HAP-1 (cell line): ENCODE measurements around the gene SYDE1.
A peak's percentile ranks its signal among the peaks of the same experiment; 100 is the strongest.

ENCODE experiments used
- DNase-seq, 2 experiments: peaks; one replicate each; pipeline ENCODE4 v3.0.0-alpha.2; 2016 to 2020; ENCODE audit warnings: low spot score in 2 of 2
- H3K27me3 ChIP-seq: fragments of 250-450 bp; sonication (Bioruptor Pico); 2 replicates; pipeline ENCODE4 v1.5.1; 2020; ENCODE audit warnings: low read depth, mild to moderate bottlenecking, moderate library complexity
- H3K36me3 ChIP-seq: fragments of 250-450 bp; sonication (Bioruptor Pico); replicated peaks from 2 replicates; pipeline ENCODE4 v1.5.1; 2020; ENCODE audit warnings: mild to moderate bottlenecking
- H3K4me1 ChIP-seq: fragments of 250-450 bp; sonication (Bioruptor Pico); 2 replicates; pipeline ENCODE4 v1.5.1; 2020; ENCODE audit warnings: mild to moderate bottlenecking
- H3K4me3 ChIP-seq: fragments of 250-450 bp; sonication (Bioruptor Pico); 2 replicates; pipeline ENCODE4 v1.5.1; 2020; ENCODE audit warnings: mild to moderate bottlenecking, moderate library complexity
- H3K9me3 ChIP-seq: fragments of 250-450 bp; sonication (Bioruptor Pico); 2 replicates; pipeline ENCODE4 v1.5.1; 2020; ENCODE audit warnings: mild to moderate bottlenecking, moderate library complexity
- in situ Hi-C: fragments of 300-500 bp; cut with MboI; formaldehyde crosslinking; loops from 3 replicates; pipeline ENCODE4 v1.14.3; 2020; ENCODE audit warnings: low sequenced_read_pairs, inconsistent platforms, mixed read lengths

SYDE1 gene

GRCh38 chr19:15124572-15125231 is 17.5 kb downstream of the SYDE1 start:
- Histone ChIP-seq H3K4me1 (peaks cover 13% of the 10 kb centered on the region), H3K4me3 (peak overlapping the region; percentile 69), H3K27me3 (no peaks in the 10 kb centered on the region), H3K9me3 (no peaks in the 10 kb centered on the region), H3K36me3 (peaks cover 20% of the 10 kb centered on the region)
- in situ Hi-C loops, result no loop called here
- no peak for DNase-seq

- H3K27me3 ChIP-seq, result no peaks in the 10 kb centered on the region
- in situ Hi-C loops, result no loop called here
- H3K36me3 ChIP-seq, result peaks cover 13% of the 10 kb centered on the region
- peak; percentile 98 to 100 for DNase-seq
- no peaks in the 10 kb centered on the region for H3K9me3 ChIP-seq
- H3K4me3 ChIP-seq, result peak overlapping the region; percentile 69
- peaks cover 13% of the 10 kb centered on the region for H3K4me1 ChIP-seq
Measured at GRCh38 chr19:15125232-15126067, 18.2 kb downstream of the SYDE1 start.

GRCh38 chr19:15126131-15126910 is 19.1 kb downstream of the SYDE1 start:
- in situ Hi-C loops, result no loop called here
- H3K36me3 ChIP-seq, result peaks cover 6% of the 10 kb centered on the region
- DNase-seq, result no peak
- no peaks in the 10 kb centered on the region for H3K27me3 ChIP-seq
- peaks cover 13% of the 10 kb centered on the region for H3K4me1 ChIP-seq
- H3K9me3 ChIP-seq, result no peaks in the 10 kb centered on the region
- peak overlapping the region; percentile 69 for H3K4me3 ChIP-seq

- Histone ChIP-seq H3K27me3 (no peaks in the 10 kb centered on the region), H3K9me3 (no peaks in the 10 kb centered on the region), H3K4me3 (no peak overlapping the region), H3K4me1 (peaks cover 13% of the 10 kb centered on the region), H3K36me3 (no peaks in the 10 kb centered on the region)
- in situ Hi-C loops, result no loop called here
- no peak for DNase-seq
Measured at GRCh38 chr19:15128162-15128770, 21.1 kb downstream of the SYDE1 start.

- H3K36me3 ChIP-seq, result no peaks in the 10 kb centered on the region
- H3K4me1 ChIP-seq, result peaks cover 7% of the 10 kb centered on the region
- no peaks in the 10 kb centered on the region for H3K9me3 ChIP-seq
- in situ Hi-C loops, result no loop called here
- H3K4me3 ChIP-seq, result no peak overlapping the region
- no peaks in the 10 kb centered on the region for H3K27me3 ChIP-seq
- DNase-seq, result no peak
Measured at GRCh38 chr19:15129856-15130585, 22.8 kb downstream of the SYDE1 start.

- in situ Hi-C loops, result no loop called here
- Histone ChIP-seq H3K36me3 (no peaks in the 10 kb centered on the region), H3K27me3 (no peaks in the 10 kb centered on the region), H3K9me3 (peaks cover 2% of the 10 kb centered on the region; the same call in 1 of the 2 replicates), H3K4me3 (no peak overlapping the region), H3K4me1 (no peaks in the 10 kb centered on the region)
- no peak for DNase-seq
Measured at GRCh38 chr19:15136234-15136954, 29.2 kb downstream of the SYDE1 start.

- in situ Hi-C loops, result no loop called here
Measured at GRCh38 chr19:15137777-15138176, 30.6 kb downstream of the SYDE1 start.

GRCh38 chr19:15138427-15138826 is 31.2 kb downstream of the SYDE1 start:
- Histone ChIP-seq H3K4me3 (no peak overlapping the region), H3K9me3 (peaks cover 2% of the 10 kb centered on the region; the same call in 1 of the 2 replicates)
- in situ Hi-C loops, result no loop called here

More at GRCh38 chr19:15137777-15138176, 30.6 kb downstream of the SYDE1 start:
- H3K9me3 ChIP-seq, result peaks cover 2% of the 10 kb centered on the region; the same call in 1 of the 2 replicates
- no peaks in the 10 kb centered on the region for H3K4me1 ChIP-seq
- no peaks in the 10 kb centered on the region for H3K36me3 ChIP-seq
- H3K27me3 ChIP-seq, result no peaks in the 10 kb centered on the region
- DNase-seq, result no peak
- no peak overlapping the region for H3K4me3 ChIP-seq

GRCh38 chr19:15141143-15141542 is 33.9 kb downstream of the SYDE1 start:
- in situ Hi-C loops, result no loop called here
- no peak for DNase-seq
- no peaks in the 10 kb centered on the region for H3K4me1 ChIP-seq
- no peaks in the 10 kb centered on the region for H3K27me3 ChIP-seq
- no peaks in the 10 kb centered on the region for H3K36me3 ChIP-seq
- peaks cover 2% of the 10 kb centered on the region; the same call in 1 of the 2 replicates for H3K9me3 ChIP-seq
- no peak overlapping the region for H3K4me3 ChIP-seq

More at GRCh38 chr19:15138427-15138826, 31.2 kb downstream of the SYDE1 start:
- Histone ChIP-seq H3K4me1 (no peaks in the 10 kb centered on the region), H3K27me3 (no peaks in the 10 kb centered on the region), H3K36me3 (no peaks in the 10 kb centered on the region)
- DNase-seq, result no peak

- Histone ChIP-seq H3K36me3 (no peaks in the 10 kb centered on the region), H3K27me3 (no peaks in the 10 kb centered on the region), H3K4me1 (no peaks in the 10 kb centered on the region), H3K4me3 (no peak overlapping the region), H3K9me3 (peaks cover 2% of the 10 kb centered on the region; the same call in 1 of the 2 replicates)
- in situ Hi-C loops, result no loop called here
- no peak for DNase-seq
Measured at GRCh38 chr19:15142313-15142712, 35.1 kb downstream of the SYDE1 start.

- Histone ChIP-seq H3K27me3 (0 out of 2 replicates have a peak, but pooled peaks cover 3% of the 10 kb centered on the region), H3K36me3 (no peaks in the 10 kb centered on the region), H3K9me3 (peaks cover 2% of the 10 kb centered on the region; the same call in 1 of the 2 replicates), H3K4me3 (no peak overlapping the region), H3K4me1 (no peaks in the 10 kb centered on the region)
- in situ Hi-C loops, result no loop called here
- no peak for DNase-seq
Measured at GRCh38 chr19:15144046-15144646, 36.9 kb downstream of the SYDE1 start.

- Histone ChIP-seq H3K27me3 (0 out of 2 replicates have a peak, but pooled peaks cover 6% of the 10 kb centered on the region), H3K9me3 (no peaks in the 10 kb centered on the region), H3K36me3 (no peaks in the 10 kb centered on the region), H3K4me3 (no peak overlapping the region), H3K4me1 (no peaks in the 10 kb centered on the region)
- in situ Hi-C loops, result no loop called here
- no peak for DNase-seq
Measured at GRCh38 chr19:15147090-15147489, 39.9 kb downstream of the SYDE1 start.
